Glomerular endothelial cell (primary cell): Measurements from ENCODE around the gene FRMD4A. TPM values are rescaled to one million over a fixed set of nuclear protein-coding genes. Genes with fewer than 3 reads are reported as not detected.

Experiments
- DNase-seq: peaks from one replicate; pipeline ENCODE4 v3.0.0-alpha.2; 2011; ENCODE audit warnings: low read depth, low spot score; ENCODE audit errors: extremely low read depth
- total RNA-seq: library from RNA; depleted of rRNA; stranded (reverse); fragments of >200 nt; gene quantifications from 2 replicates; pipeline ENCODE4 v1.2.3, GENCODE V29; 2015

Gene FRMD4A
- total RNA-seq, 1 donor from 2014 or later, result 162 TPM

- no peak for DNase-seq
Measured at GRCh38 chr10:13997650-13998049, 333.1 kb downstream of the FRMD4A start.

GRCh38 chr10:13994932-13995331, 335.8 kb downstream of the FRMD4A start:
- no peak for DNase-seq

- DNase-seq, result no peak
Measured at GRCh38 chr10:13993673-13994089, 337.0 kb downstream of the FRMD4A start.

GRCh38 chr10:13993169-13993568, 337.6 kb downstream of the FRMD4A start:
- DNase-seq, result no peak

- no peak for DNase-seq
Measured at GRCh38 chr10:13991353-13991752, 339.4 kb downstream of the FRMD4A start.

- DNase-seq, result no peak
Measured at GRCh38 chr10:13990946-13991345, 339.8 kb downstream of the FRMD4A start.

DNA sequence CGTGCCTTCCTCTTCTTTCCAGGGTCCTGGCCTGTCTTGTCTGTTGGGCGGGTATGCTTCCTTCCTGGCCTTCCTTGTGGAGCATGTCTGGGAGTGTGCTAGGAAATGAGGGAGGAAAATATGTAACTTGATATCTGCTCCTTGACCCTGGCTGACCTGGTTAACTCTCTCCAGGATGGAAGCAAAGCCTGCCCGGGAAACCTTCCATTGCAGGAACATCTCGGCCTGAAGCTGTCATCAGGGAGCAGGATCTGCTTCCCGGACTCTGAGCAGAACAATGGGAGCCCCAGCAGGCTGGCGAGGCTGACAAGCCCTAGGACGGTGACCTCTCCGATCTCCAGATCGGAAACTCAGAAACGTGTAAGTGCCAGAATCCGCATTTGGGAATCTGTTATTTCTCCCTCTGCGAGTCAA, 340.3 kb downstream of the FRMD4A start:
- DNase-seq, result no peak

GRCh38 chr10:13989616-13990015, 341.1 kb downstream of the FRMD4A start:
- DNase-seq, result no peak

- DNase-seq, result no peak
Measured at GRCh38 chr10:13987446-13987845, 343.3 kb downstream of the FRMD4A start.

DNA sequence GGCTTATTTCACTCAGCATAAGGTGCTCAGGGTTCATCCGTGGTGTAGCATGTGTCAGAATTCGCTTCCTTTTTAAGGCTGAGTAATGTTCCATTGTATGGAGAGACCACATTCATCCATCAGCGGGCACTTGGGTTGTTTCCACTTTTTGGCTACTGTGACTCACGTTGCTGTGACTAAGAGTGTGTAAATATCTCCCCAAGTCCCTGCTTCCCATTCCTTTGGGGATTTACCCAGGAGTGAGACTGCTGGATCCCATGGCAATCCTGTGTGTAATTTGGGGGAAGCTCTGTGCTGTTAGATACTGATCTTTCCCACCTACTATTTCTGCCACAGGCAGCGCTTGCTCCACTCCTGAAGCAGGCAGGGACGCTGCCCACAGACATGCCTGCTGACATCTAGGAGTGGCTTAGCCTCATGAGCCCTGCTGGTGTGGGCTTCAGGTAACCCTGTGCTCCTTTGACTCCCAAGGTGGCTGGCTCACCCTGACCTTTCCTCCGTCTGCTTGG, 346.0 kb downstream of the FRMD4A start:
- DNase-seq, result peak; percentile 99

- no peak for DNase-seq
Measured at GRCh38 chr10:13983035-13983434, 347.7 kb downstream of the FRMD4A start.

DNA sequence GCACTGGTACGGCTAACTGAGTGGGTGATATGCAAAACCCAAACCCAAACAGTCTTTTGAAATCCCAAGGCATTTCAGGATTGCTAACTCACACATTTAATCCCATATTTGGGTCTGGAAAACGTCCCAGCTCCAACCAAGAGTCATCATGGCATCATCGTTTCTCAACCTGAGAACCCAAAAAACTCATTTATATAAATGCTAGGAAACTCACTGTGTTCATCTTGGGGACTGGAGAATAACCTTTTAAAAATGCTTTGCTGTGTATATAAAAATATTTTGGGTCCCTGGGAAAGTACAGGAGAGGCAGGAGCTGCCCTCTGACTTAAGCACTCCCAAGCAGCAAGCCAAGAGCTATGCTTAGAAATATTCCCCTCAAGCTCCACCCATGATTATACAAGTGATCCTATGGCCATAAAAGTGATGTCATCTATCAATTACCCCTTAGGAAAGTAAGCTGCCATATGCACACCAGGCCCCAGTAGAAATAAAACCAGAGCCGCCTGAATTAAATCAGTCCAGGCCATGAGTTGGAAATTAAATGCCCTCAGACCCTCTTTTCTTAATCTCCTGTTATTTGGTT, 352.1 kb downstream of the FRMD4A start:
- no peak for DNase-seq

DNA sequence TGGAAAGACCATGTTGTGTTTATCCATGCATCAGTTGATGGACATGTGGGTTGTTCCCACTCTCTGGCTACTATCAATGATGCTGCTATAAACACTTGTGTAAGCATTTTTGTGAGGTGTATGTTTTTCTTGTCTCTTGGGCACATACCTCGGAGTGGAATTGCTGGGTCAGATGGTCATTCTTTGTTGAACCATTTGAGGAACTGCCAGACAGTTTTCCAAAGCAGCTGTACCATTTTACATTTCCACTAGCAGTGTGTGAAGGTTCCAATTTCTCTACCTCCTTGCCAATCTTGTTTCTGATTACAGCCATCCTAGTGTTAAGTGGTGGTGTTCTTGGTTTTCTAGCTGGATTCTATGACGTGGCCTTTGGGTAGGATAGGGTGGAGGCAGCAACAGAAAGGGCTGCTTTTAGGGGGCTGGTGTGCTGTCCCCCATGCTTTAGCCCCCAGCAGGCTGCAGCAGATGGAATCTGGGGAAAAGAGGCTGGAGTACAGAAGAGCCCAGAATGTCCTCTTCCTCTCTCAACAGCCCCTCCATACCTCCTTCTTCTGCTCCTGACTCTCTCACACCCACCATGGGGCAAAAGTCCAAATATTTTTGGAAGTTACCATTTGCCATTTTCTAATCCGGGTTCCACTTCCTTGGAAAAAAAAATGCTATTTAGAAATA, 352.7 kb downstream of the FRMD4A start:
- DNase-seq, result no peak

GRCh38 chr10:13973742-13974141, 357.0 kb downstream of the FRMD4A start:
- no peak for DNase-seq

DNA sequence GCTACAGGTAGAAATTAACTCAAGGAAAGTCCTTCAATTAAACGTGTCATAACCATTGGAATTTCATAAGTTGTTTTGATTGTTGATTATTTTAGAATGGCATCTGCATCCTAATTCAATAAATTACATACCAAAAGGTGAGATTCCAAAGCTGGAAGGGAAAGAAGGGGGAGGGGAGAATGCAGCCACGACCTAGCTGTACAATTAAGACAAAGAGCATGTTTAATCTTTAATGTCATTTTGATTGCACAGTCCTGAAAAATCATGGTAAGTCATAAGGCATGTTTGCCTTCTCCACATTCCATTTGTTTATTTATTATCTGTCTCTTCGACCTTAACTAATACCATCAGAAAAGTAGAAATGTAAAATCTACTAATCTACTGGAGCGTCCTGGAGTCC, 358.1 kb downstream of the FRMD4A start:
- DNase-seq, result no peak

DNA sequence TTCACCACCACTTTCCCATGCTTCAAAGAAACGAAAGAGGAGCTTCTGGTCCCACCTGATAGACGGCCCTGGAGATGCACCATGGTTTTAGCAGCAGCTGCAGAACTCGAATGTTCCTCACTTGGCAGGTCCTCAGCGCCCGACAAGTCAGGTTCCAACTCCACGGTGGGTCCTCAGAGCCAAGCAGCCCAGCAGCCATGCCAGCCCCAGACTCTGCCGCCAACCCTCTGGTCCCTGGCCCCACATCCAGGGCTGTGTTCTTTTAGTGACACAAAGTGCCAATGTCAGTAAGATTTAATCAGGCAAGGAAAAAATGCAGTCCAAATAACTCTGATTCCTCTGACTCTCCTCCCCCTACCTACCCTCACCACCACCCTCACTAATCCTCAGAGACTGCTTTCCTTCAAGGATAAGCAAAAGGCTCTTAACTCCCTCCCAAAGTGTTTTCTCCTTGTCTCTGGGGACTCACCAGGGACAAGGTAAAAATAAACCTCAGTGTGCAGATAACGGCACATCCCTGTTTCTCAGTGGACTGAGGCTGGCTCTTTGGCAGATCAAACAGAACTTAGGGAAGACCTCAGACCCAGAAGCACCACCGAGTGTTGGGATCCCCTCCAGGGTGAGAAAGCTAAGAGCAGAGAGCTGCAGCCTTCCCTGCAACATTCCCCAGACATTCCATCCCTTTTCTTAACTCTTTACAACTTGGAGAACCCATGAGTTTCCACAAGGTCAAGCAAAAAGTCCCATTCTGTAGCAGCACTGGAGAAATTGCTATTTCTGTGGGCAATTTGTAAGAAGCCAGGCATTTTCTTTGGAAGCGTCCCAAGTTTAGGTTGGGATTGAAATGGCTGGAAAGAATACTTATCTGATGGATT, 358.9 kb downstream of the FRMD4A start:
- DNase-seq, result no peak

DNA sequence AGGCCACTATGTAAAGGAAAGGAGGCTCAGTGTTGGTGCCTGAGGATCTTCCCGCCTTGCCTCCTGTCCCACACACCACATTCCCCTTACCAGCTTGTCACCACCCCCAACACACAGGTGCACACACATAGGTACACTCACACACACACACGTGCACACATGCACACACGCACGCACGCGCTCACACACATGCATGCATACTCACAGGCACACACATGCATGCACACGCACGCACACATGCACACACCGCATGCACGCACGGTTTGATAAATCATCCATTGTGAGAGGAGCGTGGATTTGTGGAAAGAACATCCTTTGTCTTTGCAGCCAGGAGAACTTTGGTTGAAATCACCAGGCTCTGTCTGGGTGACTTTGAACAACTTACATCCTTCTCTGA, 359.8 kb downstream of the FRMD4A start:
- no peak for DNase-seq

- DNase-seq, result no peak
Measured at GRCh38 chr10:13970236-13970956, 360.3 kb downstream of the FRMD4A start.

DNA sequence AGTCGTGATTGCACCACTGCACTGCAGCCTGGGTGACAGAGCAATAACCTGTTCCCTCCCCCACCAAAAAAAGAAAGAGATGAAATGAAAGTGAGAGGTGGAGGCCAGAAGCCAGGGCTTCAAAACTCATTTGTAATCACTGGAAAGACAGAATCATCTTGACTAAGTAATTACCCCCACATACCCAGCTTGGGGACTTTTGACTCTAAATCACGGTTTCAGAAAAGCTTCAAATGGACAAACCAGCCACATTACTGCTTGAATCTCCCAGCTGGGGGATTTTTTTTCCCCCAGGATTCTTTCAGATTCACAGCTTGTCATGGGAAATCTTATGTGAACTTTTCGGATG, 361.0 kb downstream of the FRMD4A start:
- no peak for DNase-seq

- DNase-seq, result no peak
Measured at GRCh38 chr10:13969118-13969791, 361.5 kb downstream of the FRMD4A start.
